Measurements from ENCODE around the gene GPHN. TPM values are rescaled to one million over a fixed set of nuclear protein-coding genes. Genes with fewer than 3 reads are reported as not detected.

The GPHN gene
- total RNA-seq: 10 to 100 TPM; 15.8 to 15.9 TPM

DNA sequence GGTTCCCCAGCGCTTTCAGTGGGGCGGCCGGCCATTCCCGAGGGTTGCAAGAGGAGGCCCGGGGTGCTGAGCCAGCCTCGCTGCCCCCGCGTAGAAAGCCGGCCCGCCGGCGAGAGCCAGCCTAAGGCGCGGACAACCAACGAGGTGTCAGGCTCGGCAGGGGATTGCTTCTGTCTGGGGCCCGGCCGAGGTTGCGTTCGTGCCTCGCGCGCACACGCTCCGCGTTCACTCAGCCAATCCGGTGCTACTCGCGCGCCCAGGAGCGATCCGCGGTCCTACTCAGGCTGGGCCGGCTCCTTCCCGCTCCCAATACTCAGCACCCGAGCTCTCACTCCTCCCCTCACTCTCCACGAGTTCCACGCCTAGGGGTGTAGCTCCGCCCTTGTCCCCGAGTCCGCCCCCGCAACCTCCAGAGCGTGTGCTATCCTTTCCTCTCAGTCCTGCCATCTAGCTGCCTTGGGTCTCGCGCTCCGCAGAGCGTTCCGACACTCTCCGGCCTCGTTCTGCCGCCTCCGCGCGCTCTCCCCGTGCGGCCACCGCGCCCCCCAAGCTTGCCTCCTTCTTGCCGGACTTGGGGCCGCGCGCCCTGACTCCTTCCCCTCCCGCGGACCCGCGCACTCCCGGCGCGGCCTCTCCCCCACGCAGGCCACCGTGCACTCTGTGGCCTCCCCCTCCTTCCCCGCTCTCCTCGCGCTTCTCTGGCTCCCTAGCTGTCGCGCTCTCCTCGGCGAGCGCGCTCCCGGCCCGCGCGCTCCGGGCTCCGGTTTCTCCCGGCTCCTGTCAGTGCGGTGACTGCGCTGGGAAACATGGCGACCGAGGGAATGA is at the start of gene GPHN:
Gene GPHN, plus strand, starts transcription at position 426 of the 825 bp plus-strand sequence.
- peak within 1 kb of the TSS; percentile 83 for H3K27ac Mint-ChIP-seq
- H3K27me3 Mint-ChIP-seq: peaks cover 23% of the 10 kb centered on the region
- ChIA-PET POLR2A (interaction anchor here (1.0 to 1.9 kb wide), 6 partner anchors 9 to 1096 kb away, joined by 3 to 8 read pairs (median 4); partner anchors contain the start of genes ATP6V1D and EIF2S1), CTCF (interaction anchor here (0.6 to 2.1 kb wide), 8 partner anchors 9 to 1153 kb away, joined by 3 to 8 read pairs (median 4); partner anchors contain the start of genes ATP6V1D and EIF2S1)
- H3K4me1 Mint-ChIP-seq: peaks cover 39% of the 10 kb centered on the region
- peak within 1 kb of the TSS; percentile 95 for H3K4me3 Mint-ChIP-seq
- H3K9me3 Mint-ChIP-seq: no peaks in the 10 kb centered on the region
- H3K36me3 Mint-ChIP-seq (ENCODE audit: low read depth): no peaks in the 10 kb centered on the region
- peak; percentile 93 for DNase-seq

DNA sequence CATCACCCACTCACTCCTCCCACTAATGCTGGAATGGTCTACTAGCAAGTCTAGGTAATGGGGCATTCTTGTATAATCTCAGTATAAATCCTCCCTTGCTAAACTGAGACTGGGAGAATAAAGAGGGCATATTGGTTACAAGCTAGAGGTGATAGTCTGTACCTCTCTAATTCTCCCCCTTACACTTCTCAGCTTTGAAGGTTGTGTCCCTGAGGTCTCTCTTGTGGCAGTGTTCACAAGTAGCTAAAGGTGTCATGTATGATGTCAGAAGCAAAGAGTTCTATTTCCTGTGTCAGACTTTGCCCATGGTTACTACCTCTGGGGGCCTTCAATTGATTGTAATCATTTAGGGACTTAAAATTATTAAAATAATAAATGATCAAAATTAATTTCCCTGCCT is 48.3 kb upstream of the GPHN start:
- POLR2A ChIA-PET: no interaction called here
- Mint-ChIP-seq H3K9me3 (no peaks in the 10 kb centered on the region), H3K4me1 (no peaks in the 10 kb centered on the region)

DNA sequence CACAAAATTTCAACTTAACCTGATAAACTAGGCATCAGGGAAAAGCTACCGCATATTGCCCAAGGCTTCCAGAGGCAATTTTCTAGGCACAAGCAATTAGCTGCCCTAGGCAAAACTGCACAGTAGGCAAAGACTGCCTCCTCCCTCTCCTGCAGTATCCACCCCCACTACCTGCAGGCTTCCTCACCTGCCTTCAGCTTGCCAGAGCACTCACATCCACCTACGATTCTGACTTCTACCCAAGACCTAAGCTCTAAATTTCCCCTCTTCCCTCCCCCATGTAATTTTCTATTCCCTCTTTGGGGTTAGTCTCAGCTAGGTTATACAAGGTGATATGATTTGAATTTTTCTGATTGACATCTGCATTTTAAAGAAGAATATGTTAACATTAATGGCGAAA is 43.7 kb upstream of the GPHN start:
- Mint-ChIP-seq H3K9me3 (peaks cover 3% of the 10 kb centered on the region), H3K4me1 (no peaks in the 10 kb centered on the region), H3K36me3 (ENCODE audit: low read depth) (no peaks in the 10 kb centered on the region), H3K4me3 (no peak overlapping the region), H3K27ac (no peak overlapping the region), H3K27me3 (no peaks in the 10 kb centered on the region)
- ChIA-PET POLR2A (no interaction called here), CTCF (no interaction called here)
- no peak for DNase-seq

More for the DNA sequence above, 48.3 kb upstream of the GPHN start:
- no peak for DNase-seq
- Mint-ChIP-seq H3K36me3 (ENCODE audit: low read depth) (no peaks in the 10 kb centered on the region), H3K27me3 (no peaks in the 10 kb centered on the region), H3K4me3 (no peak overlapping the region), H3K27ac (no peak overlapping the region)
- CTCF ChIA-PET: no interaction called here

DNA sequence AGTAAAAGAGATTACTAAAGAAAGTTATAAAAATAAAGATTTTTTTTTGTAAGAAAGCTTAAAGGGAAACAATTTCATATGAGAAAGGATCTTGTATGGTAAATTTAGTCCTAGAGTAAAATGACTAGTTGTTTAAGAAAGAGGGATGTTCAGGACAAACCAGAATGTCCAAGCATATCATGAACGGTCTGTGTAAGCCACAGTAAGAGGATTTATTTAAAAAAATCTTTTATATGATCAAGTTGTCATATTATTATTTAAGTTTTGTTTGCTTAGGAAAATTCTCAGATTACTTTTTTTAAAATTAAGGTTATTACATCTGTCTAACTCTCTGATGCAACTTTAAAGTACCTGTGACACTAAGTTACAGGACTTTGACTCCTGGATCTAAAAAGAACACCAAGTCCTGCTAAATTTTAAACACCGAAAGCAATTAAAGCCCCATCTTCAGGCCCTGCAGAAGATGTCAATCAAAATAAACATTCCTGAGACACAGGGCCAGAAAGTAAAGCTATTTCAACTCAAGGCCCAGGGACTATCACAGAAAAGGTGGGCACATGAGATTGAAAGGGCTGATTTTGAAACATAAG is 39.1 kb upstream of the GPHN start:
- Mint-ChIP-seq H3K4me3 (no peak overlapping the region), H3K36me3 (ENCODE audit: low read depth) (no peaks in the 10 kb centered on the region), H3K4me1 (no peaks in the 10 kb centered on the region), H3K27me3 (no peaks in the 10 kb centered on the region), H3K27ac (no peak overlapping the region), H3K9me3 (peaks cover 27% of the 10 kb centered on the region)
- CTCF ChIA-PET: no interaction called here
- POLR2A ChIA-PET: no interaction called here
- no peak for DNase-seq

DNA sequence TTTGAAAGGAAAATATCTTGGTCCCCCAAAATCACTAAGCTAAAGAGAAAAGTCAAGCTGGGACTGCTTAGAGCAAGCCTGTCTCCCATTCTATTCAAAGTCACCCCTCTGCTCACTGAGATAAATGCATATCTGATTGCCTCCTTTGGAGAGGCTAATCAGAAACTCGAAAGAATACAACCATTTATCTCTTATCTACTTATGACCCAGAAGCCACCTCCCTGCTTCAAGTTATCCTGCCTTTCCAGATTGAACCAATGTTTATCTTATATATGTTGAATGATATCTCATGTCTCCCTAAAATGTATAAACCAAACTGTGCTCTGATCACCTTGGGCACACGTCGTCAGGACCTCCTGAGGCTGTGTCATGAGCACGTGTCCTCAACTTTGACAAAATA is 36.4 kb upstream of the GPHN start:
- Mint-ChIP-seq H3K4me3 (no peak overlapping the region), H3K27me3 (no peaks in the 10 kb centered on the region), H3K4me1 (no peaks in the 10 kb centered on the region), H3K36me3 (ENCODE audit: low read depth) (no peaks in the 10 kb centered on the region), H3K27ac (no peak overlapping the region), H3K9me3 (peaks cover 27% of the 10 kb centered on the region)
- ChIA-PET CTCF (no interaction called here), POLR2A (no interaction called here)
- DNase-seq: no peak

DNA sequence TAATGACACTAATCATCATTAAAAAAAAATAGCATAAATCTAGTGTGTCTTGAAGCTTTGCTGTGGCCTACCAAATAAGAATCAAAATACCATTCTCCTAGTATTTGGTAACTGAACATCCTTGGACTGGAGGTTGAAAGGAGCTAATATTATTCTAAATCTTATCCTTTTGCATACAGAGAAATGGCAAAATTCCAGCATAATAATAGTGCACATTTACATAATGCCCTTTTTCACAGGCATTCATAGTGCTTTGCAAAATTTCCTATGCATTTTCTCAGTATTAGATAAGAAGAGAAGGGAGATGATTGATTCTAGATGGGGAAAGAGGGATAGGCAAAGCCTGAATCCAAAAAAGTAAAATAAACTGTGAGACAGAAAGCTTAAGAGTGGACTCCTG is 35.7 kb upstream of the GPHN start:
- Mint-ChIP-seq H3K9me3 (peaks cover 27% of the 10 kb centered on the region), H3K27ac (no peak overlapping the region), H3K4me1 (no peaks in the 10 kb centered on the region), H3K27me3 (no peaks in the 10 kb centered on the region), H3K36me3 (ENCODE audit: low read depth) (no peaks in the 10 kb centered on the region), H3K4me3 (no peak overlapping the region)
- DNase-seq: no peak
- ChIA-PET CTCF (no interaction called here), POLR2A (no interaction called here)

DNA sequence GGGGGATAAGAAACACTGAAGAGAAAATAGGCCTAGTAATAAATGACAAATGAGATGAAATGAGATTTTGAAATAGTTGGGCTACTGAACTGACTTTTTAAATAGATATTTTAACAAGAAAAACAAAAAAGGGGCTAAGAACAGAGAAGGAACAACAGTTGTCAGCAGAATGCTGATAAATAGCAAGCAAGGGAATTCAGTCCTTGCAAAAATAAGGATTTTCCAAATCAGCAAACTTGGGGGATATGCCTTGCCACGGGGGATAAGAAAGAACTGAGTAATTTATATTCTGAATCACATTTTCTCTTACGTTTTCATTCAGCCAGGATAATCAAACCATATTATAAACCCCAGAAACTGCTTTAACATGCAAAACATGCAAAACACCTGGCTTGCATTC is 34.7 kb upstream of the GPHN start:
- H3K4me1 Mint-ChIP-seq: no peaks in the 10 kb centered on the region
- ChIA-PET CTCF (no interaction called here), POLR2A (no interaction called here)
- no peaks in the 10 kb centered on the region for H3K36me3 Mint-ChIP-seq (ENCODE audit: low read depth)
- DNase-seq: no peak
- H3K4me3 Mint-ChIP-seq: no peak overlapping the region
- H3K27me3 Mint-ChIP-seq: no peaks in the 10 kb centered on the region
- peaks cover 24% of the 10 kb centered on the region for H3K9me3 Mint-ChIP-seq
- no peak overlapping the region for H3K27ac Mint-ChIP-seq

DNA sequence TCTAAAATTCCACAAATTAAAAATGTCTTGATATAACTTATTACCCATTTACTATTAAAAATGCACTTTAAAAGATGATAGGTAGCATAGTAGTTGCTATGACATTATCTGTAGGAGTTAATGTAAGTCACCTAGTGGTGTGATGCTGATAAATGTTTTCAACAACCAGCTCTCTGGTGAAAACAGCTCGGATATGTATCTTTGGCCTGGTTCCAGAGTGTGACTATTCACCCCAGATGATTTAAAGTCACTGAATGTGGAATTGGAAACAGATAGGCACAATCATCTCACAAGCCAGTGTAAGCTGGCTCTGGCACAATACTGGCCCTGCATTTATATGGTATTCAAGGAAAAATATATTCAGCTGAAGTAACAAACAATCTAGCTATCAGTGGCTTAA is 31.0 kb upstream of the GPHN start:
- Mint-ChIP-seq H3K27me3 (no peaks in the 10 kb centered on the region), H3K4me1 (no peaks in the 10 kb centered on the region), H3K4me3 (no peak overlapping the region), H3K36me3 (ENCODE audit: low read depth) (no peaks in the 10 kb centered on the region), H3K9me3 (peaks cover 6% of the 10 kb centered on the region), H3K27ac (no peak overlapping the region)
- POLR2A ChIA-PET: no interaction called here
- no peak for DNase-seq
- CTCF ChIA-PET: interaction anchor here (1.1 kb wide), 1 partner anchor 20 kb away, joined by 3 read pairs; no protein-coding TSS in a partner anchor

DNA sequence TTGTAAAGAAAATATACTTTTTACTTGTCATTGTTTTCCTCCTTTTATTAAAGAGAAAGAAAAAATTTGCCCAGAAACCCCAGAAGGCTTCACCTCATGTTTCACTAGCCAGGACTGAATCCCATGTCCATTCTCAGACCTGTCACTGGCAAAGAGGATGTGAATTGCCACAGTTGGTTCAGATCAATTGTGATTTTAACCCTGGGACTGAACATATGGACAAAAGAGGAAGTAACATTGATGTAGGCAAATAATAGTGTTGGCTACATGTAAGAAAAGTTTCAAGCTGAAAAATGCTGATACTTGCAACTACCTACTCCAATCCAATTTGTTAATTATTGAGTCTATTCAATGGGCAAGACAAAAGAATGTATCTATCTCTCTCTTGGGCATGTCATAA is 30.4 kb upstream of the GPHN start:
- peaks cover 2% of the 10 kb centered on the region for H3K9me3 Mint-ChIP-seq
- DNase-seq: no peak
- H3K4me1 Mint-ChIP-seq: no peaks in the 10 kb centered on the region
- no peaks in the 10 kb centered on the region for H3K36me3 Mint-ChIP-seq (ENCODE audit: low read depth)
- no peaks in the 10 kb centered on the region for H3K27me3 Mint-ChIP-seq
- no peak overlapping the region for H3K4me3 Mint-ChIP-seq
- ChIA-PET POLR2A (no interaction called here), CTCF (interaction anchor here (1.1 kb wide), 1 partner anchor 19 kb away, joined by 3 read pairs; no protein-coding TSS in a partner anchor)
- no peak overlapping the region for H3K27ac Mint-ChIP-seq

DNA sequence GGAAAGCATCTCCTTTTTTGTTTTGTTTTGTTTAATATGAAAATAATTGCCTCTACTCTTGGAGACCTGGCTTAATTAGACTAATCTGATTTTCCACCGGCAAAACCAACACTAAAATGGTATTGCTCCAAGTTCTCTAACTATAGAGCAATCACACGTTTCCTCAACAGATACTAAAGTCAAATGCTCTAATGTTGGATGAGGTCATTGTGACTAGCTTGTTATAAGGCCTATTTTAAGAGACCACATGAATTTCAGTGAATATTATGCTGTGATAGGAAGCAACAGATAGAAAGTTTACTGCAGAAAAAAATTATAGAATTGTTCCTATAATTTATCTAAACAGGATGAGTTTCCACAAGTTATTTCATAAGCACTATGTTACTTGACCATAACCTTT is 25.1 kb upstream of the GPHN start:
- Mint-ChIP-seq H3K4me3 (no peak overlapping the region), H3K4me1 (no peaks in the 10 kb centered on the region), H3K27ac (no peak overlapping the region), H3K36me3 (ENCODE audit: low read depth) (no peaks in the 10 kb centered on the region), H3K9me3 (no peaks in the 10 kb centered on the region), H3K27me3 (no peaks in the 10 kb centered on the region)
- DNase-seq: no peak
- ChIA-PET POLR2A (no interaction called here), CTCF (interaction anchor here (1.1 kb wide), 1 partner anchor 25 kb away, joined by 3 read pairs; the partner anchor contains the start of gene GPHN)

DNA sequence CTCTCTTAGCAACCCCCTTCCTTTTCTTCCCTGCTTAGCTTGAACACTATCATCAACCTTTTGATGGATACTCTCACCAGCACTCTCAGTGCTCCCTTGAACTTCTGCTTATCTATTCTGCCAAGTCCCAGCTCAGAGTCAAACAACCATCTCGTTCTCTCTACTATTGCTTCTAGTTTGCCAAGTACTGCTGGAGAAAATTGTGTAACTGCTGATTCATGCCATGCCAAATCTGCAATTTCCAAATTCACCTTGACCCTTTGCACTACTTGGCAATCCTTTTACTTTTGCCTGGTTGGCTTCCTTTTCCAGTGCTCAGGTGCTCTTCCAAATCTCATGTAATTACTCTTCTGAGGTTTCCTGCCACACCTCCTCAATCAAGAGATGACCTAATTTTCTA is 24.6 kb upstream of the GPHN start:
- H3K36me3 Mint-ChIP-seq (ENCODE audit: low read depth): no peaks in the 10 kb centered on the region
- POLR2A ChIA-PET: no interaction called here
- H3K9me3 Mint-ChIP-seq: no peaks in the 10 kb centered on the region
- no peak for DNase-seq
- H3K4me3 Mint-ChIP-seq: no peak overlapping the region
- no peak overlapping the region for H3K27ac Mint-ChIP-seq
- H3K27me3 Mint-ChIP-seq: no peaks in the 10 kb centered on the region
- H3K4me1 Mint-ChIP-seq: no peaks in the 10 kb centered on the region
- CTCF ChIA-PET: interaction anchor here (1.1 kb wide), 1 partner anchor 24 kb away, joined by 3 read pairs; the partner anchor contains the start of gene GPHN

DNA sequence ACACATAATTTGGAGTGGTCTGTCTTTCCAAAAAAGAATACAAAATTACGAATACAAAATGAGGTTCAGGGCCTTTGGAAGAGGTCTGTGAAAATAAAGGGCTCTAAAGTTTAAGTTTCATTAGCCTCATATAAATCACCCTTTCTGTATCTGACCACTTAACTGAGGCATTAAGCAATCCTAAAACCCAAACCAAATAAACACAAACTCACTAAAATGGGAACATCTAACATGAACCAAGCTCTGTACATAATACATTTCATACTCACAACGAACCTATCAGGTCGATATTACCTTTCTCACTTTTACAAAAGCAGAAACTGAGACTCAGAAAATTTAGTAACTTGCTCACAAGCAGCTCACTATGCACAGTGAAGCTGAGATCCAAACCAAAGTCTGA is 22.9 kb upstream of the GPHN start:
- no peak overlapping the region for H3K27ac Mint-ChIP-seq
- no peaks in the 10 kb centered on the region for H3K9me3 Mint-ChIP-seq
- no peaks in the 10 kb centered on the region for H3K4me1 Mint-ChIP-seq
- no peak for DNase-seq
- ChIA-PET CTCF (no interaction called here), POLR2A (no interaction called here)
- no peak overlapping the region for H3K4me3 Mint-ChIP-seq
- H3K27me3 Mint-ChIP-seq: no peaks in the 10 kb centered on the region
- no peaks in the 10 kb centered on the region for H3K36me3 Mint-ChIP-seq (ENCODE audit: low read depth)

DNA sequence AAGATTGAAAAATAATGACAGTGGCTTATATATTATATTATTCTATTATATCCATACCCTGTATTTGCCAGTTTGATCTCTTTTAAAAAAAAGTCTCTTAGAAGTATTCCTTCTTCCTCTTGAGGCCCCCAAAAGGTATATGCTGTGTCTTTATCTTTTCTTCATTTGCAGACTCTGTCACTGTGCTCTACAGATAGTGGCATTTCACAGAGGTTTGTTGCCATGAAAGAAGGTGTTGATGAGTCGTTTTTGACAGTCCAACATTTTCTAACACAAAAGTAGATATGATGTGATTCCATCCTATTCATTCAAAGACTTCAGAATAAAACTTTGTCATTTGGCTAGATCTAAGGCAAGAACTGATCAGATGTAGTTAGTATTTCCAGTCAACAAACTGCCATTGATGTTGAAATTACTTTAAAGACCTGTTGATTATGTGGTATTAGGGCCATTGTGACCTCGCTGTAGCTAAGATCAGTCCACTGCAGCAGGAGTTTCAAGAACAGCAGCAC is 22.0 kb upstream of the GPHN start, which contains the start of gene CCDC196:
Gene CCDC196, plus strand, starts transcription at position 462 of the 512 bp plus-strand sequence. CDS start 132 bp downstream, outside the sequence.
- ChIA-PET POLR2A (no interaction called here), CTCF (no interaction called here)
- Mint-ChIP-seq H3K27ac (no peak within 1 kb of the TSS), H3K4me3 (no peak within 1 kb of the TSS), H3K9me3 (no peaks in the 10 kb centered on the region), H3K27me3 (no peaks in the 10 kb centered on the region), H3K36me3 (ENCODE audit: low read depth) (no peaks in the 10 kb centered on the region), H3K4me1 (no peaks in the 10 kb centered on the region)
- DNase-seq: no peak

All from activated CD4-positive, alpha-beta memory T cell treated with anti-CD3 and anti-CD28 coated beads, Interleukin-2, amount 10 ng/mL, durations not matched to agents 7 days and 5 days (primary cell).